ENCODE results near the gene TMPRSS13.

Gene TMPRSS13

GRCh38 chr11:117862753-117863152 is 66.4 kb downstream of the TMPRSS13 start:
- H3K27ac ChIP-seq: no peak overlapping the region
- TF ChIP-seq ZFX (IDR thresholded peaks at IDR 0.05; ENCODE audit: borderline replicate concordance) (no peak), CTCF (IDR thresholded peaks at IDR 0.05) (no peak)

DNA sequence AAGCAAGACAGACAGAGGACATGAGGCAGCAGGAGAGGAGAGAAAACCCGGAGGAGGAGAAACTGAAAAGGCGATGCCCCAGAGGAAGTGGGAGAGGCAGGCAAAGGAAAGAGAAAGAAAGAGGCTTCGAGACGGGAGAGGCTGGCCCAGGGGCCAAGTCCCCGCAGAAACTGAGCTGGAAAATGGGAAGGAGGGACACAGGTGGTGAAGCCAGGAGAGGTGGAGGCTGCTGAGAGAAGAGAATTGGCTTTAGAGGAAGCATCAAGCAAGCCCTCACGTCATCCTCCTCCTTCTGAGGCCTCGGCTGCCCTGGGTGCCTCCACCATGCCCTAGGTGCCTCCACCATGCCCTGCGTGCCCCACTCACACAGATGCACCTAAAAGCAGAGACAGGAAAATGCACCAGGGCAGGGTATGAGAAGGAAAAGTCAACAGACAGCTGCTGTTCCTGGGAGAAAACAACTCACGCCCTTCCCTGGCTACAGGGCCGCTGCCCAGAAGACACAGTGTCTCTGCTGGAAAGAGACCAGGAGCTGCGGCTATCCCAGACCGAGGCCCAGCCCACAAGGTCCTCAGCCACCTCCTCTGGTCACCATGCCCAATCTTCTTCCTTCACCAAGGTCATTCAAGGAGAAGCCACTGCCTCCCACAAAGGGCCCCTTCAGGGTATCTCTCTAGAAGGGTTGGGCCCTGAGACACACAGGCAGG is 67.0 kb downstream of the TMPRSS13 start:
- TF ChIP-seq ZFX (IDR thresholded peaks at IDR 0.05; ENCODE audit: borderline replicate concordance) (no peak), CTCF (IDR thresholded peaks at IDR 0.05) (no peak)
- H3K27ac ChIP-seq: no peak overlapping the region

- TF ChIP-seq CTCF (IDR thresholded peaks at IDR 0.05): no peak
- no peak for TF ChIP-seq ZFX (IDR thresholded peaks at IDR 0.05; ENCODE audit: borderline replicate concordance)
- H3K27ac ChIP-seq: no peak overlapping the region
Measured at GRCh38 chr11:117861151-117862018, 67.8 kb downstream of the TMPRSS13 start.

DNA sequence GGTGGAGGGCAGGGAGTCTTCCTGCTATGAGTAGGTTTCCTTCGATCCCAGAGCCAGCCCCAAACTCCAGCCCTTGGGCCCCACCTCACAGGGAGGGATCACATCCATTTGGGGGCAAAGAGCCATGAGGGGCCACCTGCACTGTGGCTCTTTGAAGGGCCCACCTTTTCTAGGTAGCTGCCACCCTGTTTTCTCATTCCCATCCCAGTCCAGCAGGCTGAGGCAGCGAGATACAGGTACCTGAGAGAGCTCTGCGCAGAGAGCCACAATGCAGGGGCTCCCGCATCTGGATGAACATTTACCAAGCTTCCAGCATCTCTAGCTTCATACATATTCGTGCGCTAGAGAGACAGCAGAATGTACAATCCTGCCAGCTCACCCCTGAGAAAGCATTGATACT is 69.1 kb downstream of the TMPRSS13 start:
- TF ChIP-seq ZFX (IDR thresholded peaks at IDR 0.05; ENCODE audit: borderline replicate concordance): no peak
- TF ChIP-seq CTCF (IDR thresholded peaks at IDR 0.05): no peak
- no peak overlapping the region for H3K27ac ChIP-seq

- TF ChIP-seq CTCF (IDR thresholded peaks at IDR 0.05) (no peak), ZFX (IDR thresholded peaks at IDR 0.05; ENCODE audit: borderline replicate concordance) (no peak)
- H3K27ac ChIP-seq: no peak overlapping the region
Measured at GRCh38 chr11:117859488-117860112, 69.6 kb downstream of the TMPRSS13 start.

DNA sequence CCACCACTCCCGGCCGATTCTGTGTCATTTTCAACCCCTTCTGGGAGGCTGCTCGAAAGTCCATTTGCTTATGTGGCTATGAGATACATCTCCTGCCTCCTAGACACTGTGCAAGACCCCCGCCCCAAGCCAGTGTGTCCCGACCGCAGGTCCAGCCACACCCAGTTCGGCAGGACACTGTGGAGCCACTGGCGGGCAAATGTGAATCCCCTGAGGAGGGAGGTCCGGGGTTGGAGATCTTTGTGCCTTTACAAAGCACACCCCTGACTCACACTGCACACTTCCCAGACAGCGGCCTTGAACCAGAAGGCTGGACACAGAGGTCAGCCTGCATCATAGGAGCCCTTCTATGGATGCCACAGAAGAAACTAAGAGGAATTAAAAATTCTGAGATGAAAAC is 70.1 kb downstream of the TMPRSS13 start:
- TF ChIP-seq CTCF (IDR thresholded peaks at IDR 0.05): no peak
- no peak for TF ChIP-seq ZFX (IDR thresholded peaks at IDR 0.05; ENCODE audit: borderline replicate concordance)
- H3K27ac ChIP-seq: no peak overlapping the region

Measured in 22Rv1 (cell line).